Activated gamma-delta T cell (primary cell): ENCODE data around the gene HOXC4.
"Not testable (repeated sequence)": the region's sequence is repeated elsewhere in the genome, so short reads cannot be mapped to it uniquely, and the experiment has no call there.

Experiments used
- DNase-seq: peaks from one replicate; lab custom pipeline; 2025; lab: John Stamatoyannopoulos, UW

Gene HOXC4

GRCh38 chr12:54040148-54040494 is 13.5 kb upstream of the HOXC4 start:
- no peak for DNase-seq

GRCh38 chr12:54040648-54041047 is 13.0 kb upstream of the HOXC4 start:
- DNase-seq, result no peak

GRCh38 chr12:54041097-54041690 is 12.4 kb upstream of the HOXC4 start:
- no peak for DNase-seq

- DNase-seq, result not testable (repeated sequence)
These were observed 11.6 kb upstream of the HOXC4 start for GRCh38 chr12:54042033-54042432.

GRCh38 chr12:54042970-54043853 is 10.4 kb upstream of the HOXC4 start:
- DNase-seq, result no peak

- no peak for DNase-seq
These were observed 9.1 kb upstream of the HOXC4 start for GRCh38 chr12:54044425-54045103.

- DNase-seq, result no peak
These were observed 8.2 kb upstream of the HOXC4 start for GRCh38 chr12:54045401-54045800.

- no peak for DNase-seq
These were observed 7.6 kb upstream of the HOXC4 start for GRCh38 chr12:54045868-54046521.

GRCh38 chr12:54046809-54047159 is 6.9 kb upstream of the HOXC4 start:
- no peak for DNase-seq

GRCh38 chr12:54047160-54047963 is 6.3 kb upstream of the HOXC4 start:
- DNase-seq, result no peak

GRCh38 chr12:54047964-54048303 is 5.7 kb upstream of the HOXC4 start:
- no peak for DNase-seq

- no peak for DNase-seq
These were observed 5.1 kb upstream of the HOXC4 start for GRCh38 chr12:54048406-54049093.

- no peak for DNase-seq
These were observed 4.5 kb upstream of the HOXC4 start for GRCh38 chr12:54049108-54049507.

GRCh38 chr12:54050482-54050810 is 3.2 kb upstream of the HOXC4 start:
- no peak for DNase-seq

- no peak for DNase-seq
These were observed 2.4 kb upstream of the HOXC4 start for GRCh38 chr12:54051026-54051842.

- no peak for DNase-seq
These were observed 1.7 kb upstream of the HOXC4 start for GRCh38 chr12:54051874-54052437.

GRCh38 chr12:54052438-54053002 is 1.1 kb upstream of the HOXC4 start:
- no peak for DNase-seq

- no peak for DNase-seq
These were observed 458 bp upstream of the HOXC4 start for GRCh38 chr12:54053003-54053750.

GRCh38 chr12:54054742-54055194 is 1.1 kb downstream of the HOXC4 start:
- DNase-seq, result no peak
